GM21723 (cell line): Measurements from ENCODE around the gene PIGB.
A peak's percentile ranks its signal among the peaks of the same experiment; 100 is the strongest.
"Not testable (repeated sequence)": the region's sequence is repeated elsewhere in the genome, so short reads cannot be mapped to it uniquely, and the experiment has no call there.

ENCODE experiments used
- ATAC-seq: cut with Tn5 transposase; IDR thresholded peaks from one replicate; pipeline ENCODE4 v1.9.1; 2021; ENCODE audit warnings: mild to moderate bottlenecking, moderate library complexity; ENCODE audit not compliant: unreplicated experiment

The PIGB gene

DNA sequence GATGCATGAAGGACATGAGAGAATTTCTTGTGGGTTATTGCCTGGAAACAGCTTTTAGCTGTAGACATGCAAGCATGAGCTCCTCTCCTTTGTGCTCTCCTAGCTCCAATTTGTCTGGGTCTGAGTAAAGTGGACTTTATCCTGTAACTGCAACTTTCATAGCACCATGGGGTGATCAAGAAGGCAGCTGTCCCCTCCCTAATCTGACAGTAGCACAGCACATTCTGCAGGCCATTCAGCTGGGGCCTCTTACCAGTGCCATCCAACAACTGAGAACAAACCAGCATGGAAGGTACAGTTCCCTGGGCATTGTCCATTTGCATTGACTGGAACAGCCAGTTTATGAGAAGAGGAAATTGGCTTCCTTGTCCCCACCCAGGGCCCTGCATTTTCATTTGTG is 21.7 kb upstream of the PIGB start:
- no peak for ATAC-seq

DNA sequence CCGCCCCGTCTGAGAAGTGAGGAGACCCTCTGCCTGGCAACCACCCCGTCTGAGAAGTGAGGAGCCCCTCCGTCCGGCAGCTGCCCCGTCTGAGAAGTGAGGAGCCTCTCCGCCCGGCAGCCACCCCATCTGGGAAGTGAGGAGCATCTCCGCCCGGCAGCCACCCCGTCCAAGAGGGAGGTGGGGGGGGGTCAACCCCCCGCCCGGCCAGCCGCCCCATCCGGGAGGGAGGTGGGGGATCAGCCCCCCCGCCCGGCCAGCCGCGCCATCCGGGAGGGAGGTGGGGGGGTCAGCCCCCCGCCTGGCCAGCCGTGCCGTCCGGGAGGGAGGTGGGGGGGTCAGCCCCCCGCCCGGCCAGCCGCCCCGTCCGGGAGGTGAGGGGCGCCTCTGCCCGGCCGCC is 16.2 kb upstream of the PIGB start:
- ATAC-seq = not testable (repeated sequence)

DNA sequence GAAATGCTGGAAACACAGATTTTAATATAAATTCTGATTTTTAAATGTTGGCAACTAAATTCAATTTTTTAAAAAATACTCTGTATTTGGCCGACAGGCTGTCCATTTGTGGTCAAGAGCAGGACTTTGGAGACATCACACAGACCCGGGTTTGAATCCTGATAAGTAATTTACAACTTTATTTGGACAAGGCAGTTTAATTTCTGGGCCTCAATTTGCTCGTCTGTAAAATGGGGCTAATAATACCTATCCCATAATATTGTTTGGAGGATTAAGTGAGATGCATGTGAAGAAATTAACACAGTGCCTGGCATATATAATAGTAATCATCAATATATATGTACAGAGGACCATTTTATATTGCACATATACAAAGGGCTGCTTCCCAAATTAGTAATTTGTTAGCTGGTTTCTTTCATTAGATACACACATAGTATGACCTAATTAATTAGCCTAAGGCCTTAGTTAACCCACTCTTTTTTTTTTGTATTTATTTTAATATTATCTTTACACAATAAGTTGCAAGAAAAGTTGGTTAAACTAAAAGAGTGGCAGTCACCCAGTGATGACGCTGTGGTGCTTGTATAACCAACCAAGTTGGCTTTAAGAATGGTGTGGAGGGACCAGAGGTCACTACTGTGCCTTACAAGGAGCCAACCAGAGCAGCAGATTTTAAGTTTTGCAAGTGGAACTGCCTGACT is 665 bp downstream of the PIGB start:
- peak; percentile 51 for ATAC-seq

DNA sequence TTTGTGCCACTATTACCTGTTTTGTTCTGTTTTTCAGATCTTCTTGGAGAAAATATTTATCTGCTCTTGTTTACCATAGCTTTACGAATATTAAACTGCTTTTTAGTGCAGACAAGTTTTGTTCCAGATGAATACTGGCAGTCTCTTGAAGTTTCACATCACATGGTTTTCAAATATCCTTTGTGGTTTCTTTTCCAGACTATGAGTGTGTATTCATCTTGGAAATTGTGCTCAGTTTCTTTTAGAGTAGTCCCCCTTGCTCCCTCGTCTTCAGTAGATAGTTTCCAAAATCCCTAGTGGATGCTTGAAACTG is 1.2 kb downstream of the PIGB start:
- ATAC-seq = no peak

DNA sequence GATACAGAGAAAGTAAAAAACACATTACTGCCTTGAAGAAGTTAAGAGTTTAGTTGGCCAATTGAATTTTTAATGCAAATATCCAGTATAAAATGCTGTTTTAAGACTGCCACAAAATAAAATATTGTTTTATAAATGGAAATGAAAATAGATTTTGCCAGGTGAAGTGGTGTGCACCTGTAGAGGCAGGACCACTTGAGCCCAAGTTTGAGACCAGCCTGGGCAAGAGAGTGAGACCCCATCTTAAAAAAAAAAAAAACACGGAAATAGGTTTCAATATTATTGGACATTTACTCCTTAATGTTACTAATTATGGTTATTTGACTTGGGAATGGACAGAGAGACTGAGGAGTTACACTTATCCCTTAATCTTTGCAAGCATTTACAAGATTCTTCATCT is 1.9 kb downstream of the PIGB start:
- ATAC-seq = no peak

DNA sequence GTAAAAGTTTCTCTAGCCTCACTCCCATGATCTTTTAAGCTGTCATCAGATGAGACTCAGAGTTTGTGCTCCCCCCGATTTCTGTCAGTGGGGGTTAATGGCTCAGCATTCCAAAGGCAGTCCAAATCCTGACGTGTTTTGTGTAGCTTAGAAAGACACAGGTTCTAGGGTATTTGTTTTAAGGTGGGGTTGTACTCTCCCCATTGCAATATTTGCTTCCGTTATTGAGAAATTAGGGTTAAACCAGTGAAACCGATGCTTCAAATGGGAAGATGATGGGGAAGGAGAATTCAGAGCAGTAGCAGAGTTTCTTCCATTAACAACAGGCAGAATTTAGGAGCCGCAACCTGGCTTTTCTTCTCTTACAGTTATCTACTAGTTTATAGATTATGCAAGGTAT is 3.4 kb downstream of the PIGB start:
- no peak for ATAC-seq

DNA sequence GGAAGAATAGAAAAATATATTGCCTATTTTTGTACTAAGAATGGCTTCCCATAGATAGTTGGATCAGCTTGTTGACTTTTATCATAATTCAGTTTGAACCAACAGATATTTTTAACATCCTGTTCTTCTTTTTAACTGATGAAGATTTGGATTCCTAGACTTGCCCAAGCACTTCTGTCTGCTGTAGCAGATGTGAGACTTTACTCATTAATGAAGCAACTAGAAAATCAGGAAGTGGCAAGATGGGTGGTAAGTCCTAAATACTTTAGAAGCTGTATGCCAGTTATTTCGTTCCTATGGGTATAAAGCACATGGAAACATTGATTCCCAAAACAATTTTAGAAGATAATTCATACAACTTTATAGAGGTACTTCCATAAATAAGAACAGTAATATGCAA is 8.4 kb downstream of the PIGB start:
- no peak for ATAC-seq

DNA sequence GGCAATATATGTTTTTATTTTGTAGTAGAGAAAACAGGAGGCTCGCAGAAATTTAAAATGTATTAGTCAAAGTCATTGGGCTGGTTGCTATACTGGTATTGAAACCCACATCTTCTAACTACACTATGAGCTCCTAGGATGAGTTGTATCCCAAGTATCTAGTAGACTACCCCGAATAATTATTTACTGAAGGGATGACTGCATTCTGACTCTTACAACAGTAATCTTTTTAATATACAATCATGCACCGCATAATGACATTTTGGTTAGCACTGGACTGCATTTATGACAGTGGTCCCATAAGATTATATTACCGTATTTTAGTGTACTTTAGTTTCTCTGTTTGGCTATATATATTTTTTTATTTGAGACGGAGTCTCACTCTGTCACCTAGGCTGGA is 15.3 kb downstream of the PIGB start:
- no peak for ATAC-seq

DNA sequence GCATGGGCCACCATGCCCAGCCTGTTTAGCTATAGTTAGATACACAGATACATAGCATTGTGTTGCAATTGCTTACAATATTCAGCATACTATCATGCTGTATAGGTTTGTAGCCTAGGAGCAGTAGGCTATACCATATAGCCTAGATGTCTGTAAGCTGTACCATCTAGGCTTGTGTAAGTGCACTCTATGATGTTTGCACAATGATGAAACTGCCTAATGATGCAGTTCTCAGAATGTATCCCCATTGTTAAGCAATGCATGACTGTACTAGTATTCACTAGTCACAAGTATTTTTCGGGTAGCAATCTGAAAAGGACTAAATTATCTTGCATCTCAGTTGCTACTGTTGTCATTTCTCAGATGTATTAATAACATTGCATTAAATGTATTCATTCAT is 16.0 kb downstream of the PIGB start:
- no peak for ATAC-seq

DNA sequence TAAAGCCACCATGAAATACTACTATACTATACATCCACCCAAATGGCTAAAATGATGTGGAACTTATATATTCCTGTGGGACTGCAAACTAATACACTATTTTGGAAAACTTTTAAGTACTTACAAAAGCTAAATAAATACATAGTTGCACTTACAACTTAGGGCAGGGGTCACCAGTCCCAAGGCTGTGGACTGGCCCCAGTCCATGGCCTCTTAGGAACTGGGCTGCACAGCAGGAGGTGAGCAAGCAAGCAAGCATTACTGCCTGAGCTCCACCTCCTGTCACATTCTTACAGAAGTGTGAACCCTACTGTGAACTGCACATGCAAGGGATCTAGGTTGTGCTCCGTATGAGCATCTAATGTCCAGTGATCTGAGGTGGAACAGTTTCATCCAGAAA is 18.1 kb downstream of the PIGB start:
- ATAC-seq = no peak

DNA sequence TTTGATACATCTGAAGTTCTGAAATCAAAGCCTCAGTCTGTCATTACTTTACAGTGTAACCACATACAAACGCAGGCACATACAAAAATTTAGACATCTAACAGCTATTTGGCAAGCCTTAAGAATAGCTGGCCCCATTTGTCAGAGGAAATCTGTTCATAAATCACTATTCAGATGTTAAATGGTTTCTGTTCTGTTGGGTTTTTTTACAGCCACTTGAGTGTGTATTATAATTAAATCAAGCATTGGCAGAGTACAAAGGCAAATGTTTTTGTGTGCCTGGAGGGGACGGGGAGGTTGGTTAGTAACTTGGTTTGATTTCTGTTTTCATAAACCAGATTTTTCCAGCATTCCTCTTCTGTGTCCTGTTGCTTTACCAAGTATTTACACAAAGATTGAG is 24.1 kb downstream of the PIGB start:
- no peak for ATAC-seq

DNA sequence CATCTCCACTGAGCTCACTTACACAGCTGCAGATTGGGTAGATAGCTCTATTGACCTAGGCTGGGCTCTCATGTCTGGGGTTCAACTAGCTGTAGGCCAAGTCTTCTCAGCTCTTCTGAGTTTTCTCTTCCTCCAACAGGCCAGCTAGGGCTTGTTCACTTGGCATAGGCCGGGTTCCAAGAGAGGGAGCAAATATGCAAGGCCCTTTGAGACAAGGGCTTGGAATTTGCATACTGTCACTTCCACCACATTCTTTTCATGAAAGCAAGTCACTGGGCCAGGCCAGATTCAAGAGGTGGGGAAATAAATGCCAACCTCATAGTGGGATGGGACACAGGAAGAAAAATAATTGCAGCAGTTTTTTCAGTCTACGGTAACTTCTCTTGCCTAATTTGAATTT is 25.2 kb downstream of the PIGB start:
- no peak for ATAC-seq

DNA sequence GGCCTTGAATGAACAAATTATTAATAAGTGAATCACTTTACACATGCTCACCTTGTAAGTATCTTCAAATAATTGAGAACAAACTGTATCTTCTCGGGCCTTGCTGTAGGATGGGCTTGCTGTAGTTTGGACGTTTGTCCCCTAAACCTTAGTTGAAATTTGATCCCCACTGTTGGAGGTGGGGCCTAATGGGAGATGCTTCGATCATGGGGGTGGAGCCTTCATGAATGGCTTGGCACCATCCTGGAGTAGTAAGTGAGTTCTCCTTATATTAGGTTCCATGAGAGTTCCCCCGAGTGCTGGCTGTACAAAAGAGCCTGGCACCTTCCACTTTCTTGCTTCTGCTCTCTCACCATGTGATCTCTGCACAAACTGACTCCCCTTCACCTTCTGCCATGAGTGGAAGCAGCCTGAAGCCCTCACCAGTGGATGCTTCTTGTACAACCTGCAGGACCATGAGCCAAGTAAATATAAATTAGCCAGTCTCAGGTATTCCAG is 29.3 kb downstream of the PIGB start:
- no peak for ATAC-seq

DNA sequence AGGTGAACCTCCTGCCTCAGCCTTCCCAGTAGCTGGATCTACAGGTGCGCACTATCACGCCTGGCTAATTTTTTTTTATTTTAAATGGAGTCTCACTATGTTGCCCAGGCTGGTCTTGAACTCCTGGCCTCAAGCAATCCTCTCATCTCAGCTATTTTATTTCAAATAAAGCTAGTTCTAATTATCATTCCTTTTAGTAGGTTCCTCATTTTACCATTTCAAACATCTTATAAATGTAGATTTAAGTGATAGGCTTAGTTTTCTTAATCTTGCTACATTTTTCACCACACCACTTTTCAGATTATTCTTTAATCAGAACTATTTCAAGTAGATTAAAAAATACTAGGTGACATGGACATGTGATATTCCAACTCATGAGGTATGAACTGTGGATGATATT is 30.3 kb downstream of the PIGB start:
- no peak for ATAC-seq

DNA sequence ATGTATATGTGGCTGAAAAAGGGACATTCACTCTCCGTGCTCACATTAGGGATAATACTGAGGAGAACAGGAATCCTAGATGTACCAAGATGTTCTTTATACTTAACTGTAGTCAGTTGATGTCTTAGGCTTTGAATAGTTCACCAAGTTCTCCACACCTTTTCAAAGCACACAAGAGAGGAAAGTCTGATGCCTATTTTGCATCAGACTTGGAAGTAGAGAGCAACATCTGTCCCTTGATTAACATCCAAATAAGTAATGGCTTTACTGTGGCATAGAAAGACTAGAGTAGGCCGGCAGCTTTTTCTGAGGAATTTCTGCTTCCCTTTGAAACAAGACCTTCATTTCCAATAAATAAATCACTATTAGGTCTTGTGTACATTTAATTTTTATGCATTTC is 34.0 kb downstream of the PIGB start:
- no peak for ATAC-seq

DNA sequence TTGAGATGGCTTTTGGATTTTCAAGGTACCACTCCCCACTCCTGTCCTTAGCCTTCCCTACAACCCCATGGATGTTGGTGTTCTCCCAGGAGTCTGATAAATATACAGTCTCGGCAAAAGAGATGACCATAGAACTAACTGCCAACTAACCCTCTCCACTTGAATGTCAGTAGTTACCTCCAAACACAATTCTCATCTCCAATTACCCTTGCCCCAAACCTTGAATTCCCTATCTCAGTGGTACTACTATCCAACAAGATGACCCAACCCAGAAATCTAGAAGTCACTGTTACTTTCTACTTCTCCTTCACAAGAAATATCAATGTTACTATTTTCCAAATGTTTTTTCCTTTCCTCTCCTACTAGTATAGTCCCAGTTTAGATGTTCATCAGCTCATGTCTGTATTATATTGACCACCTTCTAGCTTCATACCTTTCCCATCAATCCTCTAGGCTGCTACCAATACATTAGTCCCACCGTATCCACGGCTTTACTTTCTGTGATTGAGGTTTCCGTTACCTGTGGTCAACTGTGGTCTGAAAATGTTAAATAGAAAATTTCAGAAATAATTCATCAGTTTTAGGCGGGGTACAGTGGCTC is 38.1 kb downstream of the PIGB start:
- ATAC-seq = no peak

DNA sequence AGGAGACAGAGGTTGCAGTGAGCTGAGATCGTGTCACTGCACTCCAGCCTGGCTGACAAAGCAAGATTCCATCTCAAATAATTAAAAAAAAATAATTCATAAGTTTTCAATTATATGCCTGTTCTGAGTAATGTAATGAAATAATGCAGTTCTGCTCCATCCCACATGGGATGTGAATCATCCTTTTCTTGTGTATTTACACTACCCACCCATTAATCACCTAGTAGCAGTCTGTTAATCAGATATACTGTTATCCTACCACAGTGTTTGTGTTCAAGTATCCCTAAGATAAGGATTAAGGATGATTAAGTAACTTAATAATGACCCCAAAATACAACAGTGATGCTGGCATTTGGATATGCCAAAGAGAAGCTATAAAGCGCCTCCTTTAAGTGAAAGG is 38.8 kb downstream of the PIGB start:
- no peak for ATAC-seq

DNA sequence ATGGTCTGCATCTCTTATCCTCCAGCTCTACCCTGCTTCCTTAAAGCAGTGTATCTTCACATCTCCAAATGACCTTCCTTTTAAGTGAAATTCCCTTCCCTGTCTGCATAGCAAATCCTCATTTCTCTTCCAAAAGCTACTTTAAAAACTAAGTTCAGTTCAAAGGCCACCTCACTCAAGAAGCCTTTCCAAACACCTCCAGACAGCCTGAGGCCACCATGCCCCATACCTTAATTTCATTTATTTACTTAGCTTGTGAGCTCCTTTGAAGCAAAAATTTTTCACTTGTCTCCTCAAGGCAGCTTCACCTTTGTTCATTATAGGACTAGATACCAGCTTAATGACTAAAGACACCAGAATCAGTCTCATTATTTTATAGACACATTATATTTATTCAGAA is 39.4 kb downstream of the PIGB start:
- no peak for ATAC-seq

DNA sequence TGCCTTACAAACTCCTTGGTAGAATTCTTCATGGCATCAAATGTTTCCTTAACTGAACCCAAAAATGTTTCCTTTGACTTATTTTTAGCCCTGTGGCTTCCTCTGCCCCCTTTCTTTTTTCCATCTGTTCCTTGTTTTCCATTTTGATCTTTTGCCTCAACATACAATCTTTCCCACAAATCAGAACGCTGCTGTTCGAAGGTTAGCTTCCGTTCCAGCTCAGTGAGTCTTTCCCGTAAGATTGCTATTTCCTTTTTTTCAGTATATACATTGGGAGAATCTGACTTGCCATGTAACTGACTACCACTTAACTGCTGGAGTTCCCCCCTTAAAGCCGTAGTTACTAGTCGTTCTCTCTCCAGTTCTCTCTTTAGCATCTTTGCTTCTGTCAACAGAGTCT is 41.2 kb downstream of the PIGB start:
- no peak for ATAC-seq

DNA sequence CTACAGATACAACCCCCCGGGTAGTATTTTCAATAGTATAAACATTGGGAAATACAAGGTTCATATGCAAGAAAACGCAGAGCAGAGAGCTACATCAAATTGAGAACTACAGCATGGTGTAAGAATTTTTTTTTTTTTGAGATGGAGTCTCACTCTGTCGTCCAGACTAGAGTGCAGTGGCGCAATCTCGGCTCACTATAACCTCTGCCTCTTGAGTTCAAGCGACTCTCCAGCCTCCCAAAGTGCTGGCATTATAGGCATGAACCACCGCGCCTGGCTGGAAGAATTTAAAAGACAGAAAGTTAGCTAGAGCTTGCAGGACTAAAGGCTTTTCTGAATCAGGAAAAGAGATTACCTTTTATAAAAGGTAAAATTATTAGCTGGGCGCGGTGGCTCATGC is 42.0 kb downstream of the PIGB start:
- ATAC-seq = no peak

DNA sequence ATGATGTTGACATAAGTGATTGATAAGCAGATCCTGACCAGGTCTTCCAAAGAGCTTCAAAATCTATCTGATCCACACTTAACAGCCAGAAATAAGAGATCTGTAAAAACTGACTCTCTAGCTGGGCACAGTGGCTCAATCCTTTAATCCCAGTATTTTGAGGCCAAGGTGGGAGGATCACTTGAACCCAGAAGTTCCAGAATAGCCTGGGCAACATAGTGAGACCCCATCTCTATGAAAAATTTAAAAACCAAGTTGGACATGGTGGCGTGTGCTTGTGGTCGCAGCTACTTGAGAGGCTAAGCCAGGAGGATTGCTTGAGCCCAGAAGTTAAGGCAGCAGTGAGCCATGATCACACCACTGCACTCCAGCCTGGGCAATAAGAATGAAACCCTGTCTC is 43.6 kb downstream of the PIGB start:
- ATAC-seq = no peak

DNA sequence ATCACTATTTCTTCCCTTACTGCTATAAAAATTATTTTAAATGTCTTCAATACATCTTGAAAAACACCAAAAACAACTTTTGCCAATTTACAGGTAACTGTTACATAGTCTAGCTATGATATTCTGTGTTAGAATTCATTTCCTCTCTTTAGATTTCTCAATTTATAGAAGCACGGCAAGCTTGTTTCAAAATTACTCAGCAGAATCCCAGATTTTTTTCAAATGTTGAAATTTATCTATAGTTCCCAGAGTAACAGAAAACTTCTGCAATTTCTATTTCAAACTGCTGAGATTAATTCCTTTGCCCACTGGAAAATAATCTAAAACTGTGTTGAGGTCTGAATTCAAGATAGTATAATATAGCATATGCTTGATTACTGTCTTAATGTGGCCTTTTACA is 48.0 kb downstream of the PIGB start:
- ATAC-seq = no peak
